Mesothelial cell of epicardium (in vitro differentiated cells): ENCODE results near the gene TMEM53. TPM values are rescaled to one million over a fixed set of nuclear protein-coding genes. Genes with fewer than 3 reads are reported as not detected.

Experiments
- DNase-seq, 2 experiments: peaks; one replicate each; pipeline ENCODE4 v3.0.0; 2021; ENCODE audit warnings: low spot score in 2 of 2; ENCODE audit not compliant: unreplicated experiment in 2 of 2
- H3K27ac Mint-ChIP-seq: 2 replicates; pipeline ENCODE4 v1.8.0; 2021; ENCODE audit warnings: mixed read lengths
- H3K27me3 Mint-ChIP-seq: 2 replicates; pipeline ENCODE4 v1.8.0; 2021; ENCODE audit warnings: low read depth, mixed read lengths
- H3K36me3 Mint-ChIP-seq: 2 replicates; pipeline ENCODE4 v1.8.0; 2021; ENCODE audit warnings: mixed read lengths
- H3K4me1 Mint-ChIP-seq: 2 replicates; pipeline ENCODE4 v1.8.0; 2021; ENCODE audit warnings: mixed read lengths
- H3K4me3 Mint-ChIP-seq: 2 replicates; pipeline ENCODE4 v1.8.0; 2021; ENCODE audit warnings: mild to moderate bottlenecking, moderate library complexity, mixed read lengths
- H3K9me3 Mint-ChIP-seq: 2 replicates; pipeline ENCODE4 v1.8.0; 2021; ENCODE audit warnings: mixed read lengths
- total RNA-seq: library from RNA; stranded (reverse); gene quantifications from 3 replicates; pipeline ENCODE4 v1.2.1, GENCODE V29; 2021
- TF ChIP-seq, protein P1 (sequence below): fragments of 200-600 bp; sonication (generic); IDR thresholded peaks from one replicate; pipeline ENCODE4 v1.5.0; 2021; ENCODE audit warnings: antibody characterized with exemption; ENCODE audit not compliant: unreplicated experiment

Gene TMEM53
- total RNA-seq, 1 donor from 2014 or later: 8.9 TPM

GRCh38 chr1:44645476-44646244, 28.6 kb downstream of the TMEM53 start:
- H3K36me3 Mint-ChIP-seq: peaks cover 18% of the 10 kb centered on the region

GRCh38 chr1:44644806-44645205, 29.5 kb downstream of the TMEM53 start:
- H3K36me3 Mint-ChIP-seq: peaks cover 14% of the 10 kb centered on the region
- H3K27me3 Mint-ChIP-seq: no peaks in the 10 kb centered on the region
- TF ChIP-seq, protein P1, sequence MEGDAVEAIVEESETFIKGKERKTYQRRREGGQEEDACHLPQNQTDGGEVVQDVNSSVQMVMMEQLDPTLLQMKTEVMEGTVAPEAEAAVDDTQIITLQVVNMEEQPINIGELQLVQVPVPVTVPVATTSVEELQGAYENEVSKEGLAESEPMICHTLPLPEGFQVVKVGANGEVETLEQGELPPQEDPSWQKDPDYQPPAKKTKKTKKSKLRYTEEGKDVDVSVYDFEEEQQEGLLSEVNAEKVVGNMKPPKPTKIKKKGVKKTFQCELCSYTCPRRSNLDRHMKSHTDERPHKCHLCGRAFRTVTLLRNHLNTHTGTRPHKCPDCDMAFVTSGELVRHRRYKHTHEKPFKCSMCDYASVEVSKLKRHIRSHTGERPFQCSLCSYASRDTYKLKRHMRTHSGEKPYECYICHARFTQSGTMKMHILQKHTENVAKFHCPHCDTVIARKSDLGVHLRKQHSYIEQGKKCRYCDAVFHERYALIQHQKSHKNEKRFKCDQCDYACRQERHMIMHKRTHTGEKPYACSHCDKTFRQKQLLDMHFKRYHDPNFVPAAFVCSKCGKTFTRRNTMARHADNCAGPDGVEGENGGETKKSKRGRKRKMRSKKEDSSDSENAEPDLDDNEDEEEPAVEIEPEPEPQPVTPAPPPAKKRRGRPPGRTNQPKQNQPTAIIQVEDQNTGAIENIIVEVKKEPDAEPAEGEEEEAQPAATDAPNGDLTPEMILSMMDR: no peak
- H3K4me3 Mint-ChIP-seq: no peak overlapping the region
- H3K9me3 Mint-ChIP-seq: no peaks in the 10 kb centered on the region
- no peak overlapping the region for H3K27ac Mint-ChIP-seq
- no peak for DNase-seq
- no peaks in the 10 kb centered on the region for H3K4me1 Mint-ChIP-seq

More at GRCh38 chr1:44645476-44646244, 28.6 kb downstream of the TMEM53 start:
- Mint-ChIP-seq H3K4me3 (no peak overlapping the region), H3K27me3 (no peaks in the 10 kb centered on the region), H3K27ac (no peak overlapping the region), H3K4me1 (no peaks in the 10 kb centered on the region), H3K9me3 (no peaks in the 10 kb centered on the region)
- TF ChIP-seq, protein P1: no peak
- no peak for DNase-seq

- TF ChIP-seq, protein P1: no peak
- H3K4me1 Mint-ChIP-seq: no peaks in the 10 kb centered on the region
Observed at GRCh38 chr1:44643721-44644334, 30.5 kb downstream of the TMEM53 start.

DNA sequence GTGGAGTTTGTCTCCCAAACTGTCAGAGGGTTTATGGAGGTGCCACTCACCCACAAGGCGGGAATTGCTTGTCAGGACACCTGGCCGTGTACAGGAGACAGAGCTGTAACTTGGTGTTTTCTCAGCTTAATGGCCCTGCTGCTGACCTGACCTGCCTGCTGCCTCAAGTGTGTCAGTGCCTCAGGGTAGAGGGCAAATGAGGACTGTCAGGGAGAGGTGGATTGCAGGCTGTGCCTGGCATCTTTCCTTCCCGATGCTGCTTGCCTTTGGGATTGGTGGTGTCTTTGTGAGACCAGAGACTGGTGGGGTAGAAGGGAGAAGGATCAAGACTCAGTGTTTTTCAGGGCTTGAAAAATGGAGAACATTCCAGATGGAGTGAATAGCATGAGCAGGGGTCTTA, 31.4 kb downstream of the TMEM53 start:
- Mint-ChIP-seq H3K9me3 (no peaks in the 10 kb centered on the region), H3K27me3 (no peaks in the 10 kb centered on the region), H3K36me3 (peaks cover 14% of the 10 kb centered on the region), H3K27ac (no peak overlapping the region), H3K4me1 (no peaks in the 10 kb centered on the region), H3K4me3 (no peak overlapping the region)
- no peak for DNase-seq
- TF ChIP-seq, protein P1: no peak

More at GRCh38 chr1:44643721-44644334, 30.5 kb downstream of the TMEM53 start:
- Mint-ChIP-seq H3K27ac (no peak overlapping the region), H3K36me3 (peaks cover 11% of the 10 kb centered on the region), H3K9me3 (no peaks in the 10 kb centered on the region), H3K27me3 (no peaks in the 10 kb centered on the region), H3K4me3 (no peak overlapping the region)
- no peak for DNase-seq

- Mint-ChIP-seq H3K4me3 (no peak overlapping the region), H3K9me3 (no peaks in the 10 kb centered on the region), H3K4me1 (no peaks in the 10 kb centered on the region), H3K36me3 (peaks cover 14% of the 10 kb centered on the region), H3K27me3 (no peaks in the 10 kb centered on the region), H3K27ac (no peak overlapping the region)
- no peak for DNase-seq
- TF ChIP-seq, protein P1: no peak
Observed at GRCh38 chr1:44642255-44642654, 32.0 kb downstream of the TMEM53 start.
